ENCODE results near the gene SCO2. TPM values are rescaled to one million over a fixed set of nuclear protein-coding genes. Genes with fewer than 3 reads are reported as not detected.
A peak's percentile ranks its signal among the peaks of the same experiment; 100 is the strongest.

SCO2 gene
- polyA plus RNA-seq, 1 experiment: 2.5 TPM

DNA sequence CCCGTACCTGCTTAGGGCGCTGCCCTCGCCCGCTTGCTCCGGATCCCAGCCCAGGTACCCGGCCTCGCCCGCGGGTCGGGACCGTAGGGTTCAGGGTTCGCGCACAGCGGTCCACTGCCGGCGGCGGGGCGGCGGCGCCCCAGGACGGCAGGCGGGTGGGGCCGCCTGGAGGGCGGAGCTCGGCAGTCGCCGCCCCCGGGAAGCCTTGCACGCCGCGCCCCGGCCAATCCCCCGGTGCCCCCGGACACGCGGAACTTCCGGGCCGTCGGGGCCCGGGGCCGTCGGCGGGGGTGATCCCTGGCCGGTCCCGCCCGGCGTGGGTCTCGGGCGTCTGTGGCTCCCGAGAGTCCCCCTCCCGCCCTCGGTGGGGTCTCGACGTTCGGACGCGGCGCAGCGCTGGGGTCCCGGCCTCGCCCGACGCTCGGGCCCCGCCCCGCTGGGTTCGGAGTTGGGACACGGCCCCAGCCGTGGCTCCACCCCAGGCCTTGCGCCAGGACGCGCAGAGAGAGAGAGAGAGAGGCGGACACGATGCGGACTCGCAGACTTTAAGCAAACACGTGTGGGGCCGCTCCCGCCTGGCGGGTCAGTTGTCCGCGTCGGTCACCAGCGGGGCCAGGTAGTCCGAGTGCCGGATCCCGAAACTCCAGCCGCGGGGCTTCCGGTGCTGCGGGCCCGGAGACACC is 4.6 kb upstream of the SCO2 start, which contains the start of gene TYMP:
TYMP (minus strand) TSS at position 116 of the 683 bp plus-strand sequence. CDS start 303 bp downstream, outside the sequence.
- TF ChIP-seq CTCF (IDR thresholded peaks at IDR 0.05; ENCODE audit: insufficient read depth, low read depth, low read length): no peak
- Histone ChIP-seq H3K36me3 (ENCODE audit: control insufficient read depth, insufficient read depth, low read length) (no peaks in the 10 kb centered on the region), H3K4me3 (ENCODE audit: low read depth, low read length) (peak within 1 kb of the TSS; percentile 59), H3K27me3 (ENCODE audit: control insufficient read depth, insufficient read depth, low read length) (no peaks in the 10 kb centered on the region)
- DNase-seq (ENCODE audit: low read depth): no peak
- POLR2A ChIA-PET: interaction anchor here (1.0 kb wide), 1 partner anchor 22 kb away, joined by 4 read pairs; the partner anchor contains the start of genes LMF2 and NCAPH2
- CTCF ChIA-PET: interaction anchor here (0.6 to 2.0 kb wide), 4 partner anchors 33 to 205 kb away, joined by 3 to 9 read pairs (median 3); partner anchors contain the start of gene SYCE3

DNA sequence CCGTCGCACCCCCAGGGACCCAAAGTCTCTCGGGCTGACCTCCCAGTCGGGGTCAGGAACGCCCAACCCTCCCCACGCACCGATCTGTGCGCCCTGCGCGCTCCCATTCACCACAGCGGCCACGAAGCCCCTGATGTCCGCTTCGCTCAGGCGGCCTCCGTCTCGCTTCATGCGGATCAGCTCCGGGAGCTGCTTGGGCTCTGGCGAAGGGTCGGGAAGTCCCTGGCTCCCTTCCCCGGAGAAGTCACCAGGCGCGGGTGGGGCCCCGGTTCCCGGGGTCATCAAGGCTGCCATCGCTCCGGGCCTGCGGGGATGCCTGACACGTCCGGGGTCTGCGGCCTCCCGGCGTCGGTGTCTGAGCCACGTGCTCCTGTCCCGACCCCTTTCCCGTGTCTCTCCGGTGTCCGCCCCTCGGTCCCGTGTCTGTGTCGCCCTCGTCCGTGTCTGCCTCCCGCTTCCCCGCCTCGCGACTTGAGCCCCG is 4.1 kb upstream of the SCO2 start:
- ChIA-PET POLR2A (interaction anchor here (1.0 kb wide), 1 partner anchor 22 kb away, joined by 4 read pairs; the partner anchor contains the start of genes LMF2 and NCAPH2), CTCF (interaction anchor here (0.6 to 2.0 kb wide), 3 partner anchors 34 to 205 kb away, joined by 3 to 9 read pairs (median 3); partner anchors contain the start of gene SYCE3)

DNA sequence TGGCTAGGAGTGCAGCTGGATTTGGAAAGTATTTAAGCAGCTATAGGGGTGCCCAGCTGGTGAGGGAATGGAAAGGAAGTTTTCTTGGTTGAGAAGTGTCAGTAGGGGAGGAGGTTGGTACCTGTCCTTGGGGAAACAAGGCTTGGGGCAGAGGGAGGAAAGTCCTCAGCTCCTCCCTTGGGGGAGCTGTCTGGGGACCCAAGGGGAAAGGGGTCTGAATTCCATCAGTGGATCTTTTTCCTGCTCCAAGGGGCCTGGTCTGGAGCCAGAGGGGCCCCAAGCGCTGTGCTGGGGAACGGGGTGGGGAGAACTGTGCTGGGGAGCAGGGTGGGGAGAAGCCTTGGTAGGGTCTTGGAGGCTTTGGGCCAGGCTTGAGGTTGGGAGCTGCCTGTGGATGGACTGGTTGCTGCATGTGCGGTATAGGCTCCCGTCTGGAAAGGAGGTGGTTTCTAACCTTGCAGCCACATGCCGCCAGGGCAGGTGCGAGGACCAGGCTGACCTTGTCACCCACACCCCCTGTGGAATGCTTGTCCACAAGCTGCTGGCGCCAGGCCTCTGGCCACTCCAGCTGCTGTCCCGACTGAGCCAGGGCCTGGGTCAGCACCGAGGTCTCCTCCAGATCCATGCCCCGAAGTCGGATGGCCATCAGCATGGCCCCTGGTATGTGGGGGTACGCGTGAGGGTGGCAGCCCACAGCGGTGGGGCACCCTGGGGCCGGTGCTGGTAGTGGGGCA is 3.5 kb upstream of the SCO2 start:
- ChIA-PET POLR2A (no interaction called here), CTCF (interaction anchor here (0.6 to 2.0 kb wide), 6 partner anchors 14 to 262 kb away, joined by 3 to 9 read pairs (median 3); partner anchors contain the start of gene SYCE3)
- no peaks in the 10 kb centered on the region for H3K27me3 ChIP-seq (ENCODE audit: control insufficient read depth, insufficient read depth, low read length)
- peak overlapping the region; percentile 59 for H3K4me3 ChIP-seq (ENCODE audit: low read depth, low read length)
- TF ChIP-seq CTCF (IDR thresholded peaks at IDR 0.05; ENCODE audit: insufficient read depth, low read depth, low read length): no peak
- peaks cover 2% of the 10 kb centered on the region for H3K36me3 ChIP-seq (ENCODE audit: control insufficient read depth, insufficient read depth, low read length)
- no peak for DNase-seq (ENCODE audit: low read depth)

More for the DNA sequence above, 4.1 kb upstream of the SCO2 start:
- no peaks in the 10 kb centered on the region for H3K36me3 ChIP-seq (ENCODE audit: control insufficient read depth, insufficient read depth, low read length)
- no peak for DNase-seq (ENCODE audit: low read depth)
- peak overlapping the region; percentile 59 for H3K4me3 ChIP-seq (ENCODE audit: low read depth, low read length)
- no peaks in the 10 kb centered on the region for H3K27me3 ChIP-seq (ENCODE audit: control insufficient read depth, insufficient read depth, low read length)
- TF ChIP-seq CTCF (IDR thresholded peaks at IDR 0.05; ENCODE audit: insufficient read depth, low read depth, low read length): no peak

- ChIA-PET CTCF (interaction anchor here (0.6 to 2.0 kb wide), 8 partner anchors 11 to 261 kb away, joined by 3 to 9 read pairs (median 3); partner anchors contain the start of gene SYCE3), POLR2A (no interaction called here)
- H3K27me3 ChIP-seq (ENCODE audit: control insufficient read depth, insufficient read depth, low read length): no peaks in the 10 kb centered on the region
- no peak for DNase-seq (ENCODE audit: low read depth)
- no peak overlapping the region for H3K4me3 ChIP-seq (ENCODE audit: low read depth, low read length)
- peaks cover 9% of the 10 kb centered on the region for H3K36me3 ChIP-seq (ENCODE audit: control insufficient read depth, insufficient read depth, low read length)
- no peak for TF ChIP-seq CTCF (IDR thresholded peaks at IDR 0.05; ENCODE audit: insufficient read depth, low read depth, low read length)
Observed at GRCh38 chr22:50527921-50528681, 2.7 kb upstream of the SCO2 start.
